H1 (cell line): Measurements from ENCODE around the gene DEGS1. TPM values are rescaled to one million over a fixed set of nuclear protein-coding genes. Genes with fewer than 3 reads are reported as not detected.

Experiments
- CTCF ChIA-PET: fragments of 300-600 bp; sonication (Branson Sonifier 250); formaldehyde crosslinking; loops from one replicate; lab custom pipeline; 2021; ENCODE audit not compliant: partially characterized antibody; lab: Charles Lee
- POLR2A ChIA-PET: fragments of 300-600 bp; sonication (Branson Sonifier 250); formaldehyde crosslinking; loops from one replicate; lab custom pipeline; 2021; ENCODE audit warnings: inconsistent platforms; ENCODE audit not compliant: partially characterized antibody; lab: Charles Lee
- DNase-seq, 2 experiments: peaks; one replicate each; pipeline versions ENCODE4 v3.0.0 to v3.0.0-alpha.2; 2010 to 2022; ENCODE audit warnings: low spot score in 2 of 2, low read depth in 1 of 2, mixed read lengths in 1 of 2
- FAIRE-seq: peaks from 2 replicates; lab custom pipeline; 2011; peaks lifted over from hg19 to GRCh38; lab: Jason Lieb, UNC
- H2AFZ ChIP-seq: 2 replicates; pipeline ENCODE4 v1.8.1; 2012; ENCODE audit warnings: low read length, inconsistent platforms
- H2AK5ac ChIP-seq: 2 replicates; pipeline ENCODE4 v1.6.1; 2013; ENCODE audit warnings: low read depth, low read length
- H2BK120ac ChIP-seq: replicated peaks from 2 replicates; pipeline ENCODE3; 2013; ENCODE audit warnings: low read depth, low read length, inconsistent platforms
- H2BK12ac ChIP-seq: 2 replicates; pipeline ENCODE4 v1.6.1; 2013; ENCODE audit warnings: low read depth, low read length
- H2BK15ac ChIP-seq: 2 replicates; pipeline ENCODE4 v1.6.1; 2013; ENCODE audit warnings: low read length
- H2BK20ac ChIP-seq: 2 replicates; pipeline ENCODE4 v1.6.1; 2013; ENCODE audit warnings: low read length
- H2BK5ac ChIP-seq: 2 replicates; pipeline ENCODE4 v1.6.1; 2013; ENCODE audit warnings: low read depth, low read length
- H3K14ac ChIP-seq: 2 replicates; pipeline ENCODE4 v1.6.1; 2013; ENCODE audit warnings: inconsistent platforms; ENCODE audit not compliant: insufficient read length
- H3K18ac ChIP-seq: 2 replicates; pipeline ENCODE4 v1.6.1; 2013; ENCODE audit warnings: low read length; ENCODE audit errors: extremely low read depth
- H3K23ac ChIP-seq: 2 replicates; pipeline ENCODE4 v1.6.1; 2013; ENCODE audit warnings: inconsistent platforms; ENCODE audit not compliant: insufficient read length
- H3K23me2 ChIP-seq: 2 replicates; pipeline ENCODE4 v1.6.1; 2013; ENCODE audit warnings: low read depth, low read length
- H3K27ac ChIP-seq: 2 replicates; pipeline ENCODE4 v1.6.1; 2011; ENCODE audit warnings: low read depth, low read length, inconsistent platforms
- H3K27me3 ChIP-seq, 4 experiments: replicated peaks in 1 of 4; 1 replicate in 1 of 4; 2 replicates in 3 of 4; pipeline versions ENCODE4 v1.6.1 to v1.8.1; 2011 to 2013; ENCODE audit warnings: low read length in 3 of 4, mild to moderate bottlenecking in 3 of 4, inconsistent platforms in 2 of 4, mixed read lengths in 2 of 4, moderate library complexity in 1 of 4; ENCODE audit not compliant: control insufficient read depth in 3 of 4, insufficient read depth in 3 of 4; ENCODE audit errors: extremely low read depth in 1 of 4
- H3K36me3 ChIP-seq, 4 experiments: 2 replicates each; pipeline versions ENCODE4 v1.6.1 to v1.8.1; 2011 to 2013; ENCODE audit warnings: mild to moderate bottlenecking in 4 of 4, low read length in 3 of 4, moderate library complexity in 2 of 4, control low read depth in 1 of 4, inconsistent platforms in 1 of 4; ENCODE audit not compliant: insufficient read depth in 4 of 4, control insufficient read depth in 2 of 4
- H3K4ac ChIP-seq: replicated peaks from 2 replicates; pipeline ENCODE3; 2013; ENCODE audit warnings: low read length, low read depth, mixed read lengths, inconsistent platforms; ENCODE audit not compliant: insufficient read length
- H3K4me1 ChIP-seq, 4 experiments: replicated peaks in 1 of 4; 1 replicate in 1 of 4; 2 replicates in 3 of 4; pipeline versions ENCODE4 v1.6.1 to v1.8.1; 2011 to 2013; ENCODE audit warnings: low read length in 3 of 4, inconsistent platforms in 2 of 4, mixed read lengths in 1 of 4; ENCODE audit not compliant: insufficient read depth in 4 of 4, control insufficient read depth in 3 of 4
- H3K4me2 ChIP-seq, 2 experiments: 2 replicates each; pipeline versions ENCODE4 v1.6.1 to v1.8.1; 2011 to 2013; ENCODE audit warnings: low read depth in 2 of 2, low read length in 2 of 2, control low read depth in 1 of 2, inconsistent platforms in 1 of 2, mild to moderate bottlenecking in 1 of 2; ENCODE audit not compliant: insufficient read depth in 1 of 2
- H3K4me3 ChIP-seq, 4 experiments: fragments of 200-600, 300-600 bp in 1 of 4; sonication (generic), shearing (Covaris generic), sonication (Bioruptor Twin) in 1 of 4; 2 replicates each; pipeline versions ENCODE4 v1.5.1 to v1.8.1; 2011 to 2016; ENCODE audit warnings: low read length in 4 of 4, low read depth in 3 of 4, control low read depth in 2 of 4, inconsistent platforms in 2 of 4, mild to moderate bottlenecking in 2 of 4, mixed read lengths in 1 of 4, moderate library complexity in 1 of 4; ENCODE audit not compliant: insufficient read depth in 2 of 4; ENCODE audit errors: extremely low read depth in 1 of 4
- H3K56ac ChIP-seq: replicated peaks from 2 replicates; pipeline ENCODE3; 2013; ENCODE audit warnings: low read depth, mild to moderate bottlenecking, mixed read lengths, low read length, inconsistent platforms; ENCODE audit not compliant: insufficient read length
- H3K79me1 ChIP-seq: 2 replicates; pipeline ENCODE4 v1.6.1; 2013; ENCODE audit warnings: low read depth, low read length, control low read depth
- H3K79me2 ChIP-seq, 2 experiments: 2 replicates each; pipeline versions ENCODE4 v1.6.1 to v1.8.1; 2012 to 2013; ENCODE audit warnings: low read length in 2 of 2, mild to moderate bottlenecking in 2 of 2, inconsistent platforms in 1 of 2; ENCODE audit not compliant: insufficient read depth in 2 of 2, control insufficient read depth in 1 of 2
- H3K9ac ChIP-seq, 4 experiments: replicated peaks in 1 of 4; 1 replicate in 1 of 4; 2 replicates in 3 of 4; pipeline versions ENCODE4 v1.6.1 to v1.8.1; 2011 to 2013; ENCODE audit warnings: low read depth in 3 of 4, low read length in 3 of 4, control low read depth in 2 of 4, mild to moderate bottlenecking in 2 of 4, moderate library complexity in 2 of 4, inconsistent platforms in 1 of 4; ENCODE audit errors: extremely low read depth in 1 of 4
- H3K9me3 ChIP-seq, 2 experiments: 2 replicates each; pipeline versions ENCODE4 v1.6.1 to v1.8.1; 2012 to 2013; ENCODE audit warnings: mild to moderate bottlenecking in 2 of 2, moderate library complexity in 2 of 2, control low read depth in 1 of 2, inconsistent platforms in 1 of 2, low read depth in 1 of 2, low read length in 1 of 2, mixed read lengths in 1 of 2; ENCODE audit not compliant: insufficient read depth in 2 of 2
- H4K20me1 ChIP-seq, 2 experiments: replicated peaks in 1 of 2; 2 replicates each; pipeline versions ENCODE3 to v1.8.1; 2011 to 2013; ENCODE audit warnings: inconsistent platforms in 2 of 2, low read length in 2 of 2, mild to moderate bottlenecking in 1 of 2; ENCODE audit not compliant: insufficient read depth in 2 of 2, control insufficient read depth in 1 of 2
- H4K5ac ChIP-seq: 2 replicates; pipeline ENCODE4 v1.6.1; 2013; ENCODE audit warnings: low read length, low read depth, mixed read lengths, inconsistent platforms; ENCODE audit not compliant: insufficient read length
- H4K8ac ChIP-seq: 2 replicates; pipeline ENCODE4 v1.8.0; 2013; ENCODE audit warnings: mild to moderate bottlenecking, moderate library complexity, low read length, inconsistent platforms; ENCODE audit not compliant: insufficient read depth; ENCODE audit errors: extremely low read depth
- H4K91ac ChIP-seq: replicated peaks from 2 replicates; pipeline ENCODE3; 2013; ENCODE audit warnings: low read length, mixed read lengths, inconsistent platforms; ENCODE audit not compliant: insufficient read length
- BACH1 ChIP-seq: IDR thresholded peaks from 2 replicates; pipeline ENCODE4 v1.6.1; 2012; ENCODE audit warnings: low read length, improper control_type of control experiment
- CBX8 ChIP-seq: fragments of 300-800, 300-1000 bp; sonication (generic); IDR thresholded peaks from 2 replicates; pipeline ENCODE4 v1.7.1; 2016; ENCODE audit warnings: low read depth, low read length, borderline replicate concordance
- GABPA ChIP-seq: IDR thresholded peaks from 2 replicates; pipeline ENCODE4 v1.6.1; 2011; ENCODE audit warnings: mild to moderate bottlenecking, low read length, moderate library complexity, borderline replicate concordance; ENCODE audit not compliant: insufficient read depth
- RAD21 ChIP-seq, 2 experiments: IDR thresholded peaks in 1 of 2; conservative IDR thresholded peaks in 1 of 2; 2 replicates each; pipeline ENCODE4 v1.6.1; 2011; ENCODE audit warnings: low read depth in 2 of 2, low read length in 2 of 2, improper control_type of control experiment in 1 of 2, inconsistent platforms in 1 of 2, mild to moderate bottlenecking in 1 of 2, moderate library complexity in 1 of 2
- WGBS, 2 experiments: shearing (Covaris generic) in 1 of 2; methylation state at CpG; one replicate each; pipeline versions ENCODE4 v1.1.6 to v1.1.7; 2013 to 2015; ENCODE audit warnings: low lambda C conversion rate in 2 of 2, mixed read lengths in 2 of 2, inconsistent platforms in 1 of 2, low coverage in 1 of 2, missing lambda C conversion rate in 1 of 2; ENCODE audit not compliant: insufficient replicate concordance in 2 of 2, insufficient coverage in 1 of 2, insufficient read length in 1 of 2; ENCODE audit errors: extremely low coverage in 1 of 2, missing lambda C conversion rate in 1 of 2; 5-methylcytosine and 5-hydroxymethylcytosine counted together
- polyA plus RNA-seq, 7 experiments: library from polyadenylated mRNA; depleted of rRNA in 3 of 7; stranded (reverse) in 5 of 7; unstranded in 2 of 7; fragments of >200 nt in 5 of 7; fragments of 200-250 nt in 2 of 7; gene quantifications; 1 replicate in 5 of 7; 2 replicates in 1 of 7; 4 replicates in 1 of 7; pipeline versions ENCODE4 v1.2.1 to v1.2.3, GENCODE V29; 2011 to 2013; ENCODE audit warnings: missing spikeins in 2 of 7, mixed read lengths in 2 of 7
- total RNA-seq: library from RNA; stranded (reverse); fragmentation: NEBNext Ultra II Directional; extraction: Animal tissue kit (Norgen Biotek cat#: 25700); gene quantifications from 2 replicates; pipeline ENCODE4 v1.2.1, GENCODE V29; 2021

Gene DEGS1
- total and polyA plus RNA-seq, 2 of the 8 experiments (the other 6 are each of a cell fraction or from before 2014, with no cell fraction given) = 46.1 to 114 TPM

DNA sequence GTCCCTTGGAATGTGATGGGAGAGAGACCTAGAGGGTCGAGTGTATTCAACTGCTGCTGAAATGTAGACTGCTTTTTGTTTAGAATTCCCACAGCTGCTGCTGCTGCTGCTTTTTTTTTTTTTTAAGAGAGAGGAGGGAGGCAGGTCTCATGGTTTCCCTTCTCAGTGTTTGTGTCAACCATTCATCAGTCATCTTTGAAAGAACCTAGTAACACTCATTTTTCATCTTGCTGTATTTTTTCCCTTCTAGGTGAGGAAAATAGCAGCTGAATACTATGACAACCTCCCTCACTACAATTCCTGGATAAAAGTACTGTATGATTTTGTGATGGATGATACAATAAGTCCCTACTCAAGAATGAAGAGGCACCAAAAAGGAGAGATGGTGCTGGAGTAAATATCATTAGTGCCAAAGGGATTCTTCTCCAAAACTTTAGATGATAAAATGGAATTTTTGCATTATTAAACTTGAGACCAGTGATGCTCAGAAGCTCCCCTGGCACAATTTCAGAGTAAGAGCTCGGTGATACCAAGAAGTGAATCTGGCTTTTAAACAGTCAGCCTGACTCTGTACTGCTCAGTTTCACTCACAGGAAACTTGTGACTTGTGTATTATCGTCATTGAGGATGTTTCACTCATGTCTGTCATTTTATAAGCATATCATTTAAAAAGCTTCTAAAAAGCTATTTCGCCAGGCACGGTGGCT is 9.2 kb downstream of the DEGS1 start:
- Histone ChIP-seq H2AK5ac (no peak overlapping the region), H3K36me3 (peaks cover 2 to 32% (median 14%) of the 10 kb centered on the region in 4 experiments; a peak in 5 of 8 replicates), H3K27ac (no peak overlapping the region), H3K18ac (no peak overlapping the region), H3K9me3 (peaks cover 0 to 2% of the 10 kb centered on the region in 2 experiments; a peak in 1 of 4 replicates), H2BK15ac (no peak overlapping the region), H3K4me3 (no peak overlapping the region), H3K4me2 (no peak overlapping the region), H3K14ac (no peak overlapping the region), H3K56ac (no peak overlapping the region), H2AFZ (no peak overlapping the region), H3K79me2 (peaks cover 4 to 33% of the 10 kb centered on the region in 2 experiments), H4K8ac (no peak overlapping the region), H4K5ac (no peak overlapping the region), H4K20me1 (no peaks in the 10 kb centered on the region), H3K4ac (no peak overlapping the region), H2BK120ac (no peak overlapping the region), H3K23ac (no peak overlapping the region), H2BK12ac (no peak overlapping the region), H3K79me1 (no peaks in the 10 kb centered on the region; the same call in 1 of the 2 replicates), H3K4me1 (peaks cover 0 to 3% (median 0%) of the 10 kb centered on the region in 4 experiments; a peak in 1 of 7 replicates), H3K23me2 (no peaks in the 10 kb centered on the region), H2BK20ac (no peak overlapping the region), H4K91ac (no peak overlapping the region), H3K9ac (no peak overlapping the region), H2BK5ac (no peak overlapping the region), H3K27me3 (no peaks in the 10 kb centered on the region)
- TF ChIP-seq RAD21 (IDR thresholded peaks at IDR 0.05 in 1 of 2, conservative IDR thresholded peaks at IDR 0.05 in 1 of 2; ENCODE audit: low read depth in 2 of 2, low read length in 2 of 2) = no peak
- no peak for TF ChIP-seq CBX8
- TF ChIP-seq BACH1 = no peak
- TF ChIP-seq GABPA = no peak
- FAIRE-seq (no peak), DNase-seq (no peak)
- ChIA-PET CTCF (interaction anchor here (0.7 to 1.6 kb wide), 4 partner anchors 9 to 23 kb away, joined by 3 to 8 read pairs (median 3); partner anchors contain the start of gene DEGS1), POLR2A (no interaction called here)
- WGBS, 2 experiments = 94% methylated on average over 5 of the region's 5 CpGs; no CpG with 5 or more reads in 1 of the 2 experiments
